ENCODE measurements around the gene TMEM260.

DNA sequence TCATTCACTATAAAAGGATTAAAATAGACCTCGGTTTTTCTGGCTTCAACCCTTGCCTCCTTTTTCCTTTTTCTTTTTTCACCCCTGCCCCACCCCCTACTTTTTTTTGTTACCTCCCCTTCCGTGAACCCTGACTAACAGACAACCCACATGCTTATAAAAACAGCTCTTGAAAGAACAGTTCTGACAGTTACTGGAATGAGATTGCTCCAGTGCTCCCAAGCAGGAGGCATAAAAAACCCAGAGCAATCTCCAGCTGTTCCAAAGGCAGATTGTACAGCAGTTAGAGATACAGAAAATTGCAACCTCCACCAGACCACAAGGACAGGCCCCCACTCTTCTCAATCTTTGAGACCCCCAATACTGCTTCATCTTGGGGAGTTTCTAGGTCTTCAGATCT, 29.9 kb upstream of the TMEM260 start:
- TF ChIP-seq, protein P1, sequence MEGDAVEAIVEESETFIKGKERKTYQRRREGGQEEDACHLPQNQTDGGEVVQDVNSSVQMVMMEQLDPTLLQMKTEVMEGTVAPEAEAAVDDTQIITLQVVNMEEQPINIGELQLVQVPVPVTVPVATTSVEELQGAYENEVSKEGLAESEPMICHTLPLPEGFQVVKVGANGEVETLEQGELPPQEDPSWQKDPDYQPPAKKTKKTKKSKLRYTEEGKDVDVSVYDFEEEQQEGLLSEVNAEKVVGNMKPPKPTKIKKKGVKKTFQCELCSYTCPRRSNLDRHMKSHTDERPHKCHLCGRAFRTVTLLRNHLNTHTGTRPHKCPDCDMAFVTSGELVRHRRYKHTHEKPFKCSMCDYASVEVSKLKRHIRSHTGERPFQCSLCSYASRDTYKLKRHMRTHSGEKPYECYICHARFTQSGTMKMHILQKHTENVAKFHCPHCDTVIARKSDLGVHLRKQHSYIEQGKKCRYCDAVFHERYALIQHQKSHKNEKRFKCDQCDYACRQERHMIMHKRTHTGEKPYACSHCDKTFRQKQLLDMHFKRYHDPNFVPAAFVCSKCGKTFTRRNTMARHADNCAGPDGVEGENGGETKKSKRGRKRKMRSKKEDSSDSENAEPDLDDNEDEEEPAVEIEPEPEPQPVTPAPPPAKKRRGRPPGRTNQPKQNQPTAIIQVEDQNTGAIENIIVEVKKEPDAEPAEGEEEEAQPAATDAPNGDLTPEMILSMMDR (conservative IDR thresholded peaks at IDR 0.05 in 1 of 2, IDR thresholded peaks at IDR 0.05 in 1 of 2; ENCODE audit: low read depth in 1 of 2, low read length in 2 of 2) = no peak
- TF ChIP-seq EZH2 (IDR thresholded peaks at IDR 0.05; ENCODE audit: low read length, missing control alignments) = no peak
